Neuronal stem cell (in vitro differentiated cells): ENCODE measurements around the gene NCKIPSD.

ENCODE experiments used
- DNase-seq: peaks from one replicate; pipeline ENCODE4 v3.0.0-alpha.2; 2013; ENCODE audit warnings: low spot score
- H2AFZ ChIP-seq: one replicate; pipeline ENCODE4 v1.6.1; 2013; ENCODE audit warnings: mild to moderate bottlenecking, low read length, inconsistent platforms
- H2AK5ac ChIP-seq: 2 replicates; pipeline ENCODE4 v1.6.1; 2013; ENCODE audit warnings: low read depth, mild to moderate bottlenecking, inconsistent platforms, low read length, moderate library complexity, mixed read lengths
- H2BK120ac ChIP-seq: 2 replicates; pipeline ENCODE4 v1.6.1; 2013; ENCODE audit warnings: low read depth, mild to moderate bottlenecking, inconsistent platforms, low read length, moderate library complexity, mixed read lengths
- H2BK12ac ChIP-seq: one replicate; pipeline ENCODE4 v1.6.1; 2013; ENCODE audit warnings: low read length, inconsistent platforms
- H2BK15ac ChIP-seq: 2 replicates; pipeline ENCODE4 v1.6.1; 2013; ENCODE audit warnings: mild to moderate bottlenecking, low read length, inconsistent platforms, mixed read lengths
- H2BK5ac ChIP-seq: one replicate; pipeline ENCODE4 v1.6.1; 2013; ENCODE audit warnings: inconsistent platforms, mild to moderate bottlenecking, low read length, moderate library complexity
- H3K14ac ChIP-seq: one replicate; pipeline ENCODE4 v1.6.1; 2013; ENCODE audit warnings: low read length, inconsistent platforms
- H3K18ac ChIP-seq: 2 replicates; pipeline ENCODE4 v1.6.1; 2013; ENCODE audit warnings: low read length, inconsistent platforms
- H3K23ac ChIP-seq: 2 replicates; pipeline ENCODE4 v1.6.1; 2013; ENCODE audit warnings: low read depth, mild to moderate bottlenecking, mixed read lengths, low read length, inconsistent platforms; ENCODE audit not compliant: poor library complexity
- H3K27ac ChIP-seq: replicated peaks from 3 replicates; pipeline ENCODE4 v1.5.1; 2013; ENCODE audit warnings: low read length, inconsistent platforms
- H3K27me3 ChIP-seq, 3 experiments: 2 replicates each; pipeline ENCODE4 v1.6.1; 2013; ENCODE audit warnings: low read length in 3 of 3, mild to moderate bottlenecking in 2 of 3, inconsistent platforms in 1 of 3, low read depth in 1 of 3, mixed read lengths in 1 of 3, moderate library complexity in 1 of 3; ENCODE audit not compliant: control insufficient read depth in 3 of 3, insufficient read depth in 3 of 3
- H3K36me3 ChIP-seq, 2 donors: replicated peaks in 1 of 2; 2 replicates each; pipeline ENCODE4 v1.6.1; 2013; ENCODE audit warnings: low read length in 2 of 2; ENCODE audit not compliant: control insufficient read depth in 2 of 2, insufficient read depth in 2 of 2
- H3K4ac ChIP-seq: 2 replicates; pipeline ENCODE4 v1.6.1; 2013; ENCODE audit warnings: inconsistent platforms, mild to moderate bottlenecking, low read length, moderate library complexity
- H3K4me1 ChIP-seq, 2 donors: 1 replicate in 1 of 2; 2 replicates in 1 of 2; pipeline ENCODE4 v1.6.1; 2013; ENCODE audit warnings: low read length in 2 of 2, low read depth in 1 of 2; ENCODE audit not compliant: control insufficient read depth in 2 of 2, insufficient read depth in 1 of 2
- H3K4me2 ChIP-seq: one replicate; pipeline ENCODE4 v1.6.1; 2013; ENCODE audit warnings: mild to moderate bottlenecking, low read length, inconsistent platforms; ENCODE audit not compliant: insufficient read depth, poor library complexity, severe bottlenecking
- H3K4me3 ChIP-seq, 2 donors: 2 replicates each; pipeline ENCODE4 v1.5.1; 2013; ENCODE audit warnings: low read length in 2 of 2, mild to moderate bottlenecking in 2 of 2, inconsistent platforms in 1 of 2, moderate library complexity in 1 of 2
- H3K79me1 ChIP-seq: one replicate; pipeline ENCODE4 v1.6.1; 2013; ENCODE audit warnings: low read depth, mild to moderate bottlenecking, inconsistent platforms, low read length, moderate library complexity
- H3K9ac ChIP-seq: one replicate; pipeline ENCODE4 v1.6.1; 2013; ENCODE audit warnings: mild to moderate bottlenecking, low read depth, low read length, inconsistent platforms; ENCODE audit not compliant: poor library complexity
- H3K9me3 ChIP-seq, 2 donors: replicated peaks in 1 of 2; 2 replicates each; pipeline versions ENCODE3 to v1.6.1; 2013; ENCODE audit warnings: low read length in 2 of 2, mild to moderate bottlenecking in 2 of 2, inconsistent platforms in 1 of 2, low read depth in 1 of 2, mixed read lengths in 1 of 2, moderate library complexity in 1 of 2; ENCODE audit not compliant: control insufficient read depth in 2 of 2, insufficient read depth in 1 of 2
- H4K8ac ChIP-seq: one replicate; pipeline ENCODE4 v1.6.1; 2013; ENCODE audit warnings: low read depth, mild to moderate bottlenecking, inconsistent platforms, low read length, moderate library complexity
- H4K91ac ChIP-seq: one replicate; pipeline ENCODE4 v1.6.1; 2013; ENCODE audit warnings: low read length, low read depth, mild to moderate bottlenecking, inconsistent platforms; ENCODE audit not compliant: poor library complexity
- WGBS, 2 donors: extraction: QIAGEN DNeasy Blood & Tissue Kit; methylation state at CpG; one replicate each; pipeline ENCODE4 v1.1.7; 2013; ENCODE audit warnings: missing lambda C conversion rate in 2 of 2, mixed read lengths in 1 of 2; ENCODE audit not compliant: insufficient read length in 2 of 2, insufficient replicate concordance in 1 of 2; ENCODE audit errors: extremely low coverage in 2 of 2; 5-methylcytosine and 5-hydroxymethylcytosine counted together

NCKIPSD gene

DNA sequence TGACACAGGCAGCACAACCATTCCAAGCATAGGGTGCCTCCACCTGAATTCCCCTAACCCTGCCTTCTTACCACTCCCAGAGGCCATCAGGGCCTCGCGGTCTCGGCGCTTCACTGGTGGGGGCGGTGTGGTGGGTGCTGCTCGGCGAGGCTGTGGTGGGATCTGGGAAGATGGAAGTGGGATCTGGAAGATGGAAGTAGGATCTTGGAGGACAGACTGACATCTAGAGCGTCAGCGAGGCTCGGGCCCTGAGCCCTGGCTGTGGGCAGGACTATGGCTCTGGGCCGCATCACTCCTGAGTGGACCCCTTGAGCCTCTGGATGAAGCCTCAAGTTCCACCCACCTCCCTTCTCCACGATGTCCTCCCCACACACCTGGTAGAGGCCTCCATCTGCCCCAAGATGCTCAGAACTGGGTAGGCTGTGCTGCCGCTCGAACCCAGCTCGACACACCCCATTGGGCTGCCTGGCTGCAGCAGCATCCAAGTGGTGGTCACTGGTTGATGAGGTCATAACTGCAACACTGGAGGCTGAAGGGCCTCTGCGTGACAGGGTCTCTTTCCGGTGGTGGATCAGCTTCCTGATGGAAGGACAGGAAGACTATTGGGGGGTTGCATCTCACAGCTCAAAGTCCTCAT is 3.6 kb downstream of the NCKIPSD start:
- peaks cover 4 to 9% of the 10 kb centered on the region in 2 donors for H3K4me1 ChIP-seq
- H3K79me1 ChIP-seq = no peaks in the 10 kb centered on the region
- no peaks in the 10 kb centered on the region for H3K27me3 ChIP-seq
- no peak overlapping the region for H3K4me3 ChIP-seq
- no peak for DNase-seq
- no peak overlapping the region for H4K91ac ChIP-seq
- no peak overlapping the region for H3K9ac ChIP-seq
- no peak overlapping the region for H3K14ac ChIP-seq
- no peak overlapping the region for H2BK120ac ChIP-seq
- H2AFZ ChIP-seq = no peak overlapping the region
- no peak overlapping the region for H2BK5ac ChIP-seq
- H3K23ac ChIP-seq = peak overlapping the region; percentile 59
- H3K9me3 ChIP-seq = no peaks in the 10 kb centered on the region
- H2BK15ac ChIP-seq = no peak overlapping the region
- no peak overlapping the region for H3K18ac ChIP-seq
- no CpG with 5 or more reads among the region's 17 CpGs for WGBS, 2 donors
- no peak overlapping the region for H3K4me2 ChIP-seq
- H2BK12ac ChIP-seq = no peak overlapping the region
- H4K8ac ChIP-seq = no peak overlapping the region
- no peak overlapping the region for H3K27ac ChIP-seq
- H2AK5ac ChIP-seq = no peak overlapping the region
- peaks cover 50 to 67% of the 10 kb centered on the region in 2 donors for H3K36me3 ChIP-seq
- H3K4ac ChIP-seq = no peak overlapping the region

GRCh38 chr3:48681541-48681880 is 4.2 kb downstream of the NCKIPSD start:
- peaks cover 4 to 9% of the 10 kb centered on the region in 2 donors for H3K4me1 ChIP-seq
- no peak for DNase-seq
- no peak overlapping the region for H3K4ac ChIP-seq
- no peak overlapping the region for H2AFZ ChIP-seq
- H2BK120ac ChIP-seq = no peak overlapping the region
- no peak overlapping the region for H2BK5ac ChIP-seq
- H2AK5ac ChIP-seq = no peak overlapping the region
- H3K23ac ChIP-seq = no peak overlapping the region
- no peak overlapping the region for H3K14ac ChIP-seq
- no peak overlapping the region for H2BK15ac ChIP-seq
- H3K79me1 ChIP-seq = no peaks in the 10 kb centered on the region
- no peak overlapping the region for H3K27ac ChIP-seq
- no peak overlapping the region for H3K9ac ChIP-seq
- no peak overlapping the region for H3K4me2 ChIP-seq
- no peak overlapping the region for H4K8ac ChIP-seq
- peaks cover 50 to 68% of the 10 kb centered on the region in 2 donors for H3K36me3 ChIP-seq
- WGBS, 2 donors = no CpG with 5 or more reads among the region's 7 CpGs
- no peak overlapping the region for H2BK12ac ChIP-seq
- H3K9me3 ChIP-seq = no peaks in the 10 kb centered on the region
- no peak overlapping the region for H3K4me3 ChIP-seq
- H3K18ac ChIP-seq = no peak overlapping the region
- no peaks in the 10 kb centered on the region for H3K27me3 ChIP-seq
- H4K91ac ChIP-seq = no peak overlapping the region

DNA sequence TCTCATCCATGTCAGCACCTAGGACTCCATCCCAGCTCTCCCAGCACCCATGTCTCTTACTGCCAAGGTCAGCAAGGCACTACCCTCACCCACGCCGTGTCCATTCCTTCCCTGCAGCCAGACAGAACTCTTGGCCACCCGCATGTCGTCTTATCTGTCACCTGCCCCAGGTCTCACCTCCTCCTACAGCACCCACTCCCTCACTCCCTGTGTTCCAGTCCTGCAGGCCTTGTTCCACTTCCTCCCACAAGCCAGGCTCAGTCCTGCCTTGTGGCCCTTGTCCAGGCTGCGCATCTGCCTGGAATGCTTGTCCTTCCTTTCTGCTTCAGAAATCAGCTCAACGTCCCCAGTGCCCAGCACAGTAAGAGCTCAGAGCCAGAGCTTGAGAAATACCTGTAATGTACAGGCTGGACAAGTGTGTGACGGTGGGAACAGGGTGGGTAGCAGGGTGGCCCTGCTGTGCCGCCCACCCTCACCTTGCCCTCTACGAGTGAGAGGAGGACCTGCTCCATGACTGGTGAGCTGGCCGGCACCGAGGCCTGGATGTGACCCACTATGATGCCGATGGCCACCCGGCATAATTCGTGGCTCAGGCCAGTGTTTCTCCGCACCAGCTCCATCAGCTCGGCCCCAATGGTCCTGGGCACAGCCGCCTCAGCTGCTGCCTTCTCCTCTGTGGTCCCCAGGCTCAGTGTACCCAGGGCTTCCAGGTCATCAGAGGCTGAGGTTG is 4.7 kb downstream of the NCKIPSD start:
- WGBS, 2 donors = no CpG with 5 or more reads among the region's 17 CpGs
- Histone ChIP-seq H3K27ac (no peak overlapping the region), H3K4me2 (no peak overlapping the region), H2BK15ac (no peak overlapping the region), H3K79me1 (no peaks in the 10 kb centered on the region), H3K23ac (no peak overlapping the region), H2BK5ac (no peak overlapping the region), H4K91ac (no peak overlapping the region), H3K4me3 (no peak overlapping the region), H3K9ac (peak overlapping the region; percentile 33), H3K18ac (no peak overlapping the region), H2AFZ (no peak overlapping the region), H2AK5ac (no peak overlapping the region), H3K9me3 (no peaks in the 10 kb centered on the region), H3K4ac (no peak overlapping the region), H3K36me3 (peaks cover 54 to 73% of the 10 kb centered on the region in 2 donors), H3K14ac (no peak overlapping the region), H3K27me3 (no peaks in the 10 kb centered on the region), H2BK120ac (no peak overlapping the region), H2BK12ac (no peak overlapping the region), H3K4me1 (peaks cover 4 to 9% of the 10 kb centered on the region in 2 donors), H4K8ac (no peak overlapping the region)
- DNase-seq = no peak
